HG02885 (cell line): ENCODE data around the gene TPSB2.
"Not testable (repeated sequence)": the region's sequence is repeated elsewhere in the genome, so short reads cannot be mapped to it uniquely, and the experiment has no call there.

ENCODE experiments used
- ATAC-seq: cut with Tn5 transposase; IDR thresholded peaks from one replicate; pipeline ENCODE4 v1.9.1; 2021; ENCODE audit warnings: mild to moderate bottlenecking; ENCODE audit not compliant: unreplicated experiment, poor library complexity

Gene TPSB2

DNA sequence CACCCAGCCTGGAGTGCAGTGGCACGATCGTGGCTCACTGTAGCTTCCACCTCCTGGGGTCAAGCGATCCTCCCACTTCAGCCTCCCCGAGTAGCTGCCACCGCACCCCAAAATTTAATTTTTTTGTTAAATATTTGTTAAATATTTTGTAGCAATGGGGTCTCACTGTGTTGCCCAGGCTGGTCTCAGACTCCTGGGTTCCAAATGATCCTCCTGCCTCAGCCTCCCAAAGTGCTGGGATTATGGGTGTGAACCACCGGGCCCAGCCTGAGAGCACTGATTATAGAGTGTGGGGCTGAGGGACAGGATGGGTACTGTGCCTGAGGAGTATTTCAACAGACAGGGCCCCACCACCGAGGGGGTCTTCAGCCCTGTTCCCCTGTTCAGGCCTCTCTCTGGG is 40.5 kb downstream of the TPSB2 start:
- ATAC-seq: no peak

DNA sequence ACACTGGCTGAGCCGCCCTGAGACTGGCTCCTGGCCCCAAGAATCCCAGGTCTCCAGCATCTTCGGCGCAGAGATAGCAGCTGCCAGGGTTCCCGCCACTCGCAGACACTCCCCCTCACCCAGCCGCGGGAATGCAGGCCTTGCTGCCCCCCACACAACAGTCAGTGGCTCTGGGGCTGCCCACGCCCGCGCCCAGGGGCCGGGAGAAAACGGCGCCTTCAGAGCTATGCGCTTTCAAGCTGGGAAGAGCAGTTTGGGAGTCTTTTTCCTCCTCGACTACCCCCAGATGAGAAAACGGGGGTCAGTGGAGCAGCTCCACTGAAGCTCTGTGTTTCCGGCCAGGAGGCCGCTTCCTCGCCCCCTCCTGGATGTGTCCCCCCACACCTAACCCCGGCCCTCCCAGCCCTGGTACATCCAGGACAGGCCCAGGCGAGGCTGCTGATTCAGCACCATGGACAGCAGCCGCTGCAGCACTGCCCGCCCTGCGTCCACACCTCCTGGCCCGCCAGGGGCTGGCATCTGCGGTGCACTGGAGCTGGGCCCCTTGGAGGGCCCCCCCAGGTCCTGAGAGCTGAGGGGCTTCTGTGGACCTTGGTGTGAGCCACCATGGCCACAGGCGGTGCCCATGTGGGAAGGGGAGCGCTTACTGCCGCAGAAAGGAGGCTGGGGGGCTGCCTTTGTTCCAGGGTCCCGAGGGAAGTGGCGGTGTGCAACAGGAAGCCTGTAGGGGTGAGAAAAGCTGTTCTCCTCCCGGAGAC is 41.4 kb downstream of the TPSB2 start:
- ATAC-seq: no peak

DNA sequence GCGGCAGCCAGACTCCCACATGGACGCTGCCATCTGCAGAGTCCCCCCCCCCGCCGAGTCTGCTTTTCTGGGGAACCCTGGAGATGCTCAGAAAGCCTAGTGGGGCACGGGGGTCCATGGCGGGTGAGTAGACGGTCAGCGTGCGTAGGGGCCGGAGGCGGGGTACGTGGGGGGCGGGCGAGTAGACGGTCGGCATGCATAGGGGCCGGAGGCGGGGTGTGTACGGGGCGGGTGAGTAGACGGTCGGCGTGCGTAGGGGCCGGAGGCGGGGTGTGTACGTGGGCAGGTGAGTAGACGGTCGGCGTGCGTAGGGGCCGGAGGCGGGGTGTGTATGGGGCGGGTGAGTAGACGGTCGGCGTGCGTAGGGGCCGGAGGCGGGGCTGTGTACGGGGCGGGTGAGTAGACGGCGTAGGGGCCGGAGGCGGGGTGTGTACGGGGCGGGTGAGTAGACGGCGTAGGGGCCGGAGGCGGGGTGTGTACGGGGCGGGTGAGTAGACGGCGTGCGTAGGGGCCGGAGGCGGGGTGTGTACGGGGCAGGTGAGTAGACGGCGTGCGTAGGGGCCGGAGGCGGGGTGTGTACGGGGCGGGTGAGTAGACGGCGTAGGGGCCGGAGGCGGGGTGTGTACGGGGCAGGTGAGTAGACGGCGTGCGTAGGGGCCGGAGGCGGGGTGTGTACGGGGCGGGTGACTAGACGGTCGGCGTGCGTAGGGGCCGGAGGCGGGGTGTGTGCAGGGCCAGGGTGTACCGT is 44.4 kb downstream of the TPSB2 start:
- not testable (repeated sequence) for ATAC-seq

DNA sequence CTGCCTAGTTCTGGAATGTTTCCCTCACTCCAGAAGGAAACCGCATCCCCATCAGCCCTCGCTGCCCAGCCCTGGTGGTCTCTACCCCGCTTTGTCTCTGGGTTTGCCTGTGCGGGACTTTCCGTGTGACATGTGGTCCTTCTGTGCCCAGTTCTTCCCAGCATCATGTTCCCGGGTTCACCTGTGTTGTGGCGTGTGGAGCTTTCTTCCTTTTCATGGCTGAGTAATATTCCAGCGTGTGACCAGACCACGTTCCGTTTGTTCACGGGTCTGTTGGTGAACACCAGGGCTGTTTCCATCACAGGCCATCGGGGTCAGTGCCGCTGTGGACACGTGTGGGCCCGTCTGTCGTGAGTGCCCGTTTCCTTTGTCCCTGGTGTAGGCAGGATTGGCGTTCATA is 45.0 kb downstream of the TPSB2 start:
- ATAC-seq: no peak

DNA sequence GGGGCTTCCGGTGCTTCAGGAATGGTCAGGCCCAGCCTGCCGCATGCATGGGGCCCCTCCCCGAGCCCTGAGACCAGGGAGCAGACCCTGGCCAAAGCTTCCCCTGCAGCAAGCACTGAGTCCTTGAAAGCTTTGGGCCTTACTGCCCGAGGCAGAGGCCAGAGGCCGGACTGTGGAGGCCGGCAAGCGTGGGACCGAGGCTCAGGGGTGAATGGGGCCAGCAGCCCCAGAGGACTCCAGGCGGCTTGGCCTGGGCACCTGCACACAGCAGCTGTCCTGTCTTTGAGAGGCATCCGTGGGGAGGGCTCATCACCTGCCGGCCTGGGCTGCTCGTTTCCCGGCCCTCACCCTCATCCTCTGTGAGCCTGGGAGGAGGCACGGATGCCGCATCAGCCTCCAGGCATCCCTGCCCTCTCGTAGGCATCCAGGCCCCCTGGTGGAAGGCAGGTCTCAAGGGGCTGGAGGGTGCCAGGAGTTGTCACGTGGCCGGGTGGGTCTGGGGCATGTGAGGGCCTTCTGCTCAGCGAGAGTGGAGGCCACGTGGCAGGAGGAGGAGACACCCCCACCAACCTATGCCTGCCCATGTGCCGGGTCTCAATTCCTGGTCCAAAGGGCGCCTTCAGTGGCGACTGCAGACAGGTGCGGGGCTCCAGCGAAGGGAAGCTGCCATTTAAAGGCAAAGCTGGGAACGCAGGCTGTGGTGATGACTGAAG is 45.7 kb downstream of the TPSB2 start:
- ATAC-seq: no peak

DNA sequence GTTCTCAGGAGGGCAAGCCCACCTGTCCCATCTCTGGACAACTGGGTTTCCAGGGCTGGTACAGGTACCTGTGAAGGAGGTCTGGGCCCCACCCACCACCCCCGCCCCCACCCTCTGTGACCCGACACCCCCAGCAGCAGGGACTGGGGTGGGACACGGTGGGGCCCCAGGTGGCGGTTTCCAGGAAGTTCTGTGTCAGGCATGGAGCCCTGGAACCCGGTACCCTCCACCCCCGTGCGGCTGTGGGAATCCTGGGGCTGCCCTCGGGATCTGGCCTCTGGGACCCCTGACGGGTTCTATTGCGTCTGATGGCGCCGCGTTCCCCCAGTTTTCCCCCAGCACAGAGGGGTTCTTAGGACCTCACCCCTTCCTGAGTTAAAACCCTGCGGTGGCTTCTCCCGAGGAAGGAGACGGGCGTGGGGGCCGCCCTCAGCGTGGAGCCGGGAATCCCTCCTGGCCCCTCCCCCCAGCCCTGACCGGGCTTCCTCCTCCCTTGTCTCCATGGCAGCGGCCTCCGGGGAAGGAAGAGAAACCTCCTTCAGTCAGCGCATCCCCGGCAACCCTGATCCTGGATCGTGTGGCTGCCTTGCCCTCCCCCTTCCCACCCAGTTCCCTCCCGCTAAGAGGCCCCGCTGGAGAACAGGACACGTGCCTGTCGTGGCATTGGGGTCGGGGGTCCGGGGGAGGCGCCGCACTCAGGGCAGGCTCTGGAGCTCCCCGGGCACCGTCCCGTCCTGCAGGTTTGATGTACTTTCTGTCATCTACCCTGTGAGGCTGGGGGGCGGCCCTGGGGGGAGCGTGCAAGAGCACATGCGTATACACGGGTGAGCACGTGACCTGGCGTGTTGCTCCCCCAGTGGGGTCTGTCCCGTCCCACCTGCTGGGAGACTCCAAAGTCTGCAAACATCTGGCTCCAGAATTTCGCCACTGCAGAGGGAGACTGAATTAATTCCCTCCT is 46.8 kb downstream of the TPSB2 start:
- no peak for ATAC-seq

DNA sequence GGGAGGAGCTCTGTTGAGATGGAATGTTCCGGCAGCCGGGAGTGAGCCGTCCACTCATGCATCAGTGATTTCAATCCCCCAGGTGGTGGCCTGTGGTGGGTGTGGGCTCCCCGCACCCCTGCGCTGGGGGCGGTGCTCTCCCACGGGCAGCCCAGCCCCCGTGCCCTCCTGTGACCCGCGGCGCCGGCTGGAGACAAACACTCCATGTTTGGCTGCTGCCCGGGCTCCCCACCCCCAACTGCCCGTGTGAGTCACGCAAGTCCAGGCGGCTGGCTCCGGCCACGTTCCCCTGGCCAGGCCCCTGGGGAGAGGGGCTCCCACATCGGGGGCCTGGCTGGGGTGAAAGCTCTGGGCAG is 47.7 kb downstream of the TPSB2 start:
- ATAC-seq: no peak

DNA sequence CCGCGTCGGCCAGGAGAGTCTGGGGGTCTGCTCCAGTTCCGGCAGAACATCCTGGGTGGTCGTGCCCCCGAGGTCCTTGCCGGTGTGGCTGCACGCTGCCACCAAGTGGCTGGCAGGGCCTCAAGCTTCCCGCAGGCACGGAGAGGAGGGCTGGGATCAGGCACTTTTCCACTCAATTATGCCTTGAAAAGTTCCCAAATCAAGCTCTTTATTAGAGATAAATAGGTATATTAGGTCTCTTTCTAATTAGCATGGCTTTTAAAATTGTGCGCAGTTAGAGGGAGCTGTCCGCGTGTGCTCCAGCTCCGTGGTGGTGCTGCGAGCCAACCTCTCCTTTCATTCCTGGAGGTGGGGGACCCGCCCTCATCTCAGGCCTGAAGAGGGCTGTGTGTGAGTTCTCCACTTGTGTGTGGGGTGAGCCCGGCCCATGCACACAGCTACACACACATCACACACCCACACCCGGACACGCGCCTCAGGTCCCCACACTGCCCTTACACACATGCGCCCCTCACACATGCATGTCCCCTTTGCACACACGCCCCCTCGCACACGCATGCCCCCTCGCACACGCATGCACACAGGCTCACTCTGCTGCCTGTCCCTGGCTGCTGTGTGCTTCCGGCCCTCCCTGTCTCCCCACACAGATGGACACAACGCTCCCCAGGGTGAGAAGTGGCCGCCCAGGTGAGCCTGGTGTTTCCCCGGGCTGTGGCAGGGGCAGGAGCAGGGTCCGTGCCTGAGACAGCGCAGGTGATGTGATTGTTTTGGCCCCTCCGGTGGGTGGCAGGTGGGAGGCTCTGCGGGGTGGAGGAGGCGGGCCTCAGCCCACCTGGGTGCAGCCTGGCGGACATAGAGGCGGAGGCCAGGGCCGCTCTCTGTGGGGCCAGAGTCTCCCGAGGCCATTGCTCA is 48.3 kb downstream of the TPSB2 start:
- ATAC-seq: no peak

DNA sequence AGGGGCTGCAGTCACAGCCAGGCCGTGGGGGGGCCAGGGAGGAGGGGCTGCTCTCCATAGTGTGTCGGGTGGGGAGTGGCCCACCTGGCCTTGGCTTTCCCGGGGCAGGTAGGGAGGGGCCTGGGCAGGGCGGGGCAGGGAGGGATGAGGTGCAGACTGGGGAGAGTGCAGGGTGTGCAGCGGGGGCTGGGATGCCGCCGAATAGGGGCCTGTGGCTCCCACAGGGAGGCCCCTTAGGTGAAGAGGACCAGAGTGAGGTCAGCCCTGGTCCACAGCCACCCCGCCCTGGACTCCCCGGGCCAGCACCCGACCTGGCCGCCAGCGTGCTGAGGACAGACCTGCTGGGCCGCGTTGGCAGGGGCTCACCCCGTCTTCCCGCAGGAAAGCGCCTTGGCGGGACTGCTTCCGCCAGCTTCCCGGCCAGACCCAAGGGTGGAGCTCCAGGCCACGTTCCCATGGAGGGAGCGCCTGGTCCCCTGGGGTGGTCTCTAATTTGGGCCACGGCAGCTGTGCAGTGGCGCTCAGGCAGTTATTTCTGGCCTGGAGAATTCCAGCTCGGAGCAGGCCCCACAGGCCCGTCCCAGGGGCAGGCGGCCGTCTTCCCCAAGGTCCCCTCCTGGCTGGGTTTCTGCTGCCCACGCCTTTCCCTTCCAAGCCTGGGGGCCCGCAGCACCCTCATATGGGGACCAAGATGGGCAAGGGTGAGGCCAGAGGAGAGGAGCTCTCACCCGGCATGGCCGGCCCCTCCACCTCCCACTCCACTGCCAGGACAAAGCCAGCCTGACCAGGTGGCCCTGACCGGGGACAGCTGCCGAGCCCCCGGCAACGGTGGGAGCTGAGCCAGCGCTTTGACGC is 49.2 kb downstream of the TPSB2 start:
- ATAC-seq: no peak
